ENCODE results near the gene COMMD9. TPM values are rescaled to one million over a fixed set of nuclear protein-coding genes. Genes with fewer than 3 reads are reported as not detected.

Gene COMMD9
- total and polyA plus RNA-seq, 2 of the 4 experiments (the other 2 are of a cell fraction): 50.7 to 58.3 TPM

DNA sequence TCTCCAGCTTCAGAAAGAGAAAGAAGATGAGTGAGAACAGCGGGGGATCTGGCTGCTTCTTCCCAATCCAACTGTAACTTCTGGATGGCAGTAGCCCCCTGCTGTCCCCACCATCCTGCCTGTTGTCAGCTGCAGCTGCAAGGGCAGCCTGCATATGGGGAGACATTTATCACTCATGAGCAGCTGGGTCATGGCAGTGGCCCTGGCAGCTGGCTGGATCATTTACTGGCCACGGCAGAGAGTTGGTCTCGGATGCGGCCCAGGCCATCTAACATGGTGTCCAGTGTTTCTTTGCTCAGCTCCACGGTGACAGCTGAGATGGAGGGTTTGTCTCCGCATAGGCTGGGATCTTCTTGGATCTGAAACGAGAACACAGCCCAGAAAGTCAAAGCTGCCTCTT lies 14.8 kb downstream of the COMMD9 start:
- Histone ChIP-seq H2BK120ac (ENCODE audit: low read depth, low read length) (no peak overlapping the region), H3K4me3 (ENCODE audit: insufficient read depth, low read depth, low read length) (no peak overlapping the region), H2AK9ac (replicated peaks; ENCODE audit: low read depth, low read length, poor library complexity) (no peak overlapping the region), H3K4me2 (ENCODE audit: low read depth, low read length) (no peak overlapping the region), H3K79me1 (ENCODE audit: low read depth in 1 of 2, low read length in 2 of 2) (no peaks in the 10 kb centered on the region), H4K8ac (ENCODE audit: low read depth in 2 of 2, low read length in 2 of 2) (no peak overlapping the region), H3K56ac (ENCODE audit: extremely low read depth, insufficient read depth, low read length) (no peak overlapping the region), H2BK15ac (ENCODE audit: low read depth, low read length) (no peak overlapping the region), H3K27ac (ENCODE audit: insufficient read depth, low read length) (no peak overlapping the region), H3K9me3 (ENCODE audit: control insufficient read depth, insufficient read depth, low read length) (no peaks in the 10 kb centered on the region), H2AK5ac (ENCODE audit: low read depth, low read length) (no peak overlapping the region), H3K27me3 (ENCODE audit: control insufficient read depth, insufficient read depth, low read length) (no peaks in the 10 kb centered on the region), H4K20me1 (ENCODE audit: insufficient read depth, low read length) (no peaks in the 10 kb centered on the region), H3K4me1 (ENCODE audit: control insufficient read depth, insufficient read depth, low read length) (no peaks in the 10 kb centered on the region), H3K9me1 (ENCODE audit: insufficient read depth, low read length) (peaks cover 5% of the 10 kb centered on the region; the same call in 1 of the 2 replicates), H2BK20ac (ENCODE audit: low read depth, low read length) (no peak overlapping the region), H4K5ac (ENCODE audit: low read depth, low read length) (no peak overlapping the region), H3K14ac (replicated peaks; ENCODE audit: low read depth, low read length) (no peak overlapping the region), H2BK5ac (ENCODE audit: low read depth, low read length, poor library complexity, severe bottlenecking) (no peak overlapping the region), H2AFZ (replicated peaks; ENCODE audit: low read length, poor library complexity) (no peak overlapping the region), H3K9ac (ENCODE audit: low read depth, low read length) (no peak overlapping the region), H3K18ac (ENCODE audit: low read depth, low read length) (no peak overlapping the region), H3K4ac (ENCODE audit: low read depth, low read length) (no peak overlapping the region), H4K91ac (ENCODE audit: insufficient read depth, low read depth, low read length) (no peak overlapping the region), H3K23ac (ENCODE audit: low read depth, low read length) (no peak overlapping the region), H3K36me3 (ENCODE audit: control insufficient read depth, insufficient read depth, low read length) (peaks cover 30% of the 10 kb centered on the region)
- dilution Hi-C loops (cut with HindIII; ENCODE audit: low sequenced_read_pairs, unreplicated experiment) (no loop called here), intact Hi-C loops (cut with micrococcal nuclease) (no loop called here), in situ Hi-C loops (cut with MboI; ENCODE audit: low sequenced_read_pairs) (no loop called here)
- ATAC-seq (ENCODE audit: low read depth) (no peak), DNase-seq (no peak)
- CTCF ChIA-PET: interaction anchor here (1.1 to 1.4 kb wide), 2 partner anchors 15 to 452 kb away, joined by 3 read pairs; no protein-coding TSS in a partner anchor
- POLR2A ChIA-PET (ENCODE audit: unreplicated experiment): no interaction called here
- BruUV-seq (replicated peaks): no TSS peak
- WGBS, 2 experiments (ENCODE audit: extremely low coverage in 2 of 2, insufficient read length in 1 of 2): 89% methylated on average over 4 of the region's 7 CpGs; no CpG with 5 or more reads in 1 of the 2 experiments
- TF ChIP-seq MXI1 (IDR thresholded peaks at IDR 0.05; ENCODE audit: borderline replicate concordance, low read depth, low read length) (no peak), RFX5 (IDR thresholded peaks at IDR 0.05; ENCODE audit: low read depth, low read length) (no peak), NFE2L2 (IDR thresholded peaks at IDR 0.05; ENCODE audit: low read depth, low read length) (no peak), BHLHE40 (IDR thresholded peaks at IDR 0.05; ENCODE audit: low read depth, low read length) (no peak)
